HepG2 (cell line): ENCODE results near the gene NR2F1. TPM values are rescaled to one million over a fixed set of nuclear protein-coding genes. Genes with fewer than 3 reads are reported as not detected.

Experiments used
- CBFB ChIP-seq: sonication (generic); formaldehyde crosslinking; IDR thresholded peaks from 2 replicates; pipeline ENCODE4 v1.4.0; 2020; ENCODE audit warnings: missing genetic modification reagents
- CEBPZ ChIP-seq: IDR thresholded peaks from 2 replicates; pipeline ENCODE4 v1.6.1; 2012; ENCODE audit warnings: low read length, improper control_type of control experiment
- FLYWCH1 ChIP-seq: sonication (generic); formaldehyde crosslinking; IDR thresholded peaks from 2 replicates; pipeline ENCODE4 v1.8.1; 2023; ENCODE audit warnings: mild to moderate bottlenecking, missing genetic modification reagents
- HMG20A ChIP-seq: IDR thresholded peaks from 2 replicates; pipeline ENCODE4 v1.6.1; 2016; ENCODE audit warnings: borderline replicate concordance
- HMGXB4 ChIP-seq, 2 experiments: sonication (generic) in 1 of 2; formaldehyde crosslinking in 1 of 2; IDR thresholded peaks; 2 replicates each; pipeline versions ENCODE4 v1.4.0 to v1.6.1; 2018 to 2020; ENCODE audit warnings: missing genetic modification reagents in 2 of 2, borderline replicate concordance in 1 of 2, low read depth in 1 of 2, mild to moderate bottlenecking in 1 of 2, missing biosample characterization in 1 of 2
- JUND ChIP-seq: sonication (generic); formaldehyde crosslinking; IDR thresholded peaks from 2 replicates; pipeline ENCODE4 v1.8.0; 2022; ENCODE audit warnings: mild to moderate bottlenecking, missing genetic modification reagents
- KDM3A ChIP-seq: IDR thresholded peaks from 2 replicates; pipeline ENCODE4 v1.6.1; 2018; ENCODE audit warnings: low read depth, missing compliant biosample characterization
- MXD3 ChIP-seq: IDR thresholded peaks from 2 replicates; pipeline ENCODE4 v1.6.1; 2016; ENCODE audit warnings: mild to moderate bottlenecking, missing biosample characterization, missing genetic modification reagents
- NFIB ChIP-seq: sonication (generic); formaldehyde crosslinking; IDR thresholded peaks from 2 replicates; pipeline ENCODE4 v1.9.0; 2021; ENCODE audit warnings: missing genetic modification reagents, mild to moderate bottlenecking, borderline replicate concordance
- RAD21 ChIP-seq: fragments of 450-650 bp; formaldehyde crosslinking; IDR thresholded peaks from 2 replicates; pipeline ENCODE4 v1.5.0; 2020; ENCODE audit warnings: mild to moderate bottlenecking
- REXO4 ChIP-seq: sonication (generic); formaldehyde crosslinking; IDR thresholded peaks from 2 replicates; pipeline ENCODE4 v1.8.0; 2022; ENCODE audit warnings: missing genetic modification reagents, mild to moderate bottlenecking, borderline replicate concordance
- TIGD3 ChIP-seq: sonication (generic); formaldehyde crosslinking; IDR thresholded peaks from 2 replicates; pipeline ENCODE4 v1.5.1; 2020; ENCODE audit warnings: mild to moderate bottlenecking, missing genetic modification reagents, borderline replicate concordance
- ZBTB10 ChIP-seq: sonication (generic); formaldehyde crosslinking; IDR thresholded peaks from 2 replicates; pipeline ENCODE4 v1.4.0; 2020; ENCODE audit warnings: missing genetic modification reagents, borderline replicate concordance
- ZFP37 ChIP-seq: sonication (generic); formaldehyde crosslinking; IDR thresholded peaks from 2 replicates; pipeline ENCODE4 v1.4.0; 2020; ENCODE audit warnings: missing genetic modification reagents, borderline replicate concordance
- ZNF232 ChIP-seq: sonication (generic); formaldehyde crosslinking; IDR thresholded peaks from 2 replicates; pipeline ENCODE4 v1.4.0; 2020; ENCODE audit warnings: missing genetic modification reagents, borderline replicate concordance
- ZNF235 ChIP-seq: sonication (generic); formaldehyde crosslinking; IDR thresholded peaks from 2 replicates; pipeline ENCODE4 v1.8.1; 2023; ENCODE audit warnings: mild to moderate bottlenecking, missing genetic modification reagents, borderline replicate concordance
- ZNF709 ChIP-seq: sonication (generic); formaldehyde crosslinking; IDR thresholded peaks from 2 replicates; pipeline ENCODE4 v1.5.0; 2020; ENCODE audit warnings: mild to moderate bottlenecking, missing genetic modification reagents
- ZNF737 ChIP-seq: sonication (generic); formaldehyde crosslinking; IDR thresholded peaks from 2 replicates; pipeline ENCODE4 v1.5.0; 2020; ENCODE audit warnings: missing genetic modification reagents, mild to moderate bottlenecking, borderline replicate concordance
- ZNF83 ChIP-seq: sonication (generic); formaldehyde crosslinking; IDR thresholded peaks from 2 replicates; pipeline ENCODE4 v1.4.0; 2020; ENCODE audit warnings: missing genetic modification reagents, mild to moderate bottlenecking, borderline replicate concordance
- polyA plus RNA-seq, 8 experiments: library from polyadenylated mRNA; depleted of rRNA in 3 of 8; stranded (reverse) in 7 of 8; unstranded in 1 of 8; fragments of >200 nt; fragmentation: Illumina TruSeq in 4 of 8; extraction: Trizol in 4 of 8; gene quantifications; 2 replicates each; pipeline versions ENCODE4 v1.2.1 to v1.2.3, GENCODE V29; 2011 to 2016; ENCODE audit warnings: low read depth in 4 of 8, missing spikeins in 1 of 8, mixed read lengths in 1 of 8; ENCODE audit not compliant: insufficient read depth in 1 of 8
- total RNA-seq, 5 experiments: library from RNA; depleted of rRNA; stranded (reverse); fragments of >200 nt; fragmentation: Illumina TruSeq; extraction: Trizol; gene quantifications; 2 replicates each; pipeline ENCODE4 v1.2.3, GENCODE V29; 2016; ENCODE audit warnings: low read depth in 1 of 5

Gene NR2F1
- total and polyA plus RNA-seq, 2 of the 13 experiments (the other 11 are each of a cell fraction or from before 2014, with no cell fraction given), result 17.1 to 59.7 TPM

GRCh38 chr5:93620487-93621326 lies 37.7 kb downstream of the NR2F1 start (continued):
- peak; percentile 21 to 60; a peak in 2 of 4 replicates for TF ChIP-seq HMGXB4 (CRISPR knock-in tag; IDR thresholded peaks at IDR 0.05; ENCODE audit: borderline replicate concordance in 1 of 2, low read depth in 1 of 2)
- no peak for TF ChIP-seq ZBTB10 (CRISPR knock-in tag)
- TF ChIP-seq RAD21 (CRISPR knock-in tag), result peak; percentile 44
- TF ChIP-seq CEBPZ, result no peak
- TF ChIP-seq FLYWCH1 (CRISPR knock-in tag), result no peak
- peak; percentile 25; the same call in 1 of the 2 replicates for TF ChIP-seq CBFB
- TF ChIP-seq NFIB, result no peak
- no peak for TF ChIP-seq ZNF737 (CRISPR knock-in tag)
- no peak for TF ChIP-seq ZNF235 (CRISPR knock-in tag)
- TF ChIP-seq MXD3 (CRISPR knock-in tag), result no peak
- no peak for TF ChIP-seq KDM3A (CRISPR knock-in tag)
- no peak; the same call in 1 of the 2 replicates for TF ChIP-seq ZNF709 (CRISPR knock-in tag)
- TF ChIP-seq JUND (CRISPR knock-in tag), result no peak
- no peak for TF ChIP-seq TIGD3
- no peak for TF ChIP-seq HMG20A (CRISPR knock-in tag)
- TF ChIP-seq ZFP37 (CRISPR knock-in tag), result no peak
- no peak for TF ChIP-seq REXO4
- TF ChIP-seq ZNF232 (CRISPR knock-in tag), result no peak
- no peak for TF ChIP-seq ZNF83 (CRISPR knock-in tag)
